ENCODE results near the gene GABRG3.

DNA sequence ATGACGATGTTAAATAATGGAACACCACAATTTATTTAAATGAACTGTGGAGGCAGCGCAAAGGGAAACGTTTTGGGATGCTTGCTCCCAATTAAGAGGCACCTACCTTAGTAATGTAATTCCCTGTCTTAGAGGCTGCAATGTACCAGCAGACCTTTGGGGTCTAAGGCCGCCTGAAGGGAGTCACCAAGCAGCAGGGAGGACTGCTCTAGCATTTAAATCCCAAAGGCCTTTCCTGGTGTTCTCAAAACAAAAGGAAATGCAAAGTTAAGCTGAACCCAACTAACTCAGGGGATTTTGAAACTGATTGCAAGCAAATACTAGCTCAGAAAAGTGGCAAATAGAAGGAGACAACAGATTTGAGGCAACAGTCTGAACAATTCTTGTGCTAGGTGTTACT, 510.8 kb downstream of the GABRG3 start:
- no peak for TF ChIP-seq EZH2phosphoT487 (IDR thresholded peaks at IDR 0.05; ENCODE audit: borderline replicate concordance)
- TF ChIP-seq, protein P1, sequence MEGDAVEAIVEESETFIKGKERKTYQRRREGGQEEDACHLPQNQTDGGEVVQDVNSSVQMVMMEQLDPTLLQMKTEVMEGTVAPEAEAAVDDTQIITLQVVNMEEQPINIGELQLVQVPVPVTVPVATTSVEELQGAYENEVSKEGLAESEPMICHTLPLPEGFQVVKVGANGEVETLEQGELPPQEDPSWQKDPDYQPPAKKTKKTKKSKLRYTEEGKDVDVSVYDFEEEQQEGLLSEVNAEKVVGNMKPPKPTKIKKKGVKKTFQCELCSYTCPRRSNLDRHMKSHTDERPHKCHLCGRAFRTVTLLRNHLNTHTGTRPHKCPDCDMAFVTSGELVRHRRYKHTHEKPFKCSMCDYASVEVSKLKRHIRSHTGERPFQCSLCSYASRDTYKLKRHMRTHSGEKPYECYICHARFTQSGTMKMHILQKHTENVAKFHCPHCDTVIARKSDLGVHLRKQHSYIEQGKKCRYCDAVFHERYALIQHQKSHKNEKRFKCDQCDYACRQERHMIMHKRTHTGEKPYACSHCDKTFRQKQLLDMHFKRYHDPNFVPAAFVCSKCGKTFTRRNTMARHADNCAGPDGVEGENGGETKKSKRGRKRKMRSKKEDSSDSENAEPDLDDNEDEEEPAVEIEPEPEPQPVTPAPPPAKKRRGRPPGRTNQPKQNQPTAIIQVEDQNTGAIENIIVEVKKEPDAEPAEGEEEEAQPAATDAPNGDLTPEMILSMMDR (IDR thresholded peaks at IDR 0.05 in 2 of 3, conservative IDR thresholded peaks at IDR 0.05 in 1 of 3; ENCODE audit: borderline replicate concordance in 1 of 3, insufficient read depth in 1 of 3, low read depth in 2 of 3, low read length in 2 of 3): no peak
- no peak for TF ChIP-seq EZH2 (IDR thresholded peaks at IDR 0.05)
- no peak for TF ChIP-seq SP1 (IDR thresholded peaks at IDR 0.05; ENCODE audit: low read depth)

All from HCT116 (cell line).